ENCODE results near the gene ZC3H18. TPM values are rescaled to one million over a fixed set of nuclear protein-coding genes. Genes with fewer than 3 reads are reported as not detected.
A peak's percentile ranks its signal among the peaks of the same experiment; 100 is the strongest.

ZC3H18 gene
- total RNA-seq, 6 experiments from 2014 or later = 8.7 to 22.8 (median 16.4) TPM

- TF ChIP-seq POLR2A (IDR thresholded peaks at IDR 0.05) = no peak
- TF ChIP-seq, protein P1, sequence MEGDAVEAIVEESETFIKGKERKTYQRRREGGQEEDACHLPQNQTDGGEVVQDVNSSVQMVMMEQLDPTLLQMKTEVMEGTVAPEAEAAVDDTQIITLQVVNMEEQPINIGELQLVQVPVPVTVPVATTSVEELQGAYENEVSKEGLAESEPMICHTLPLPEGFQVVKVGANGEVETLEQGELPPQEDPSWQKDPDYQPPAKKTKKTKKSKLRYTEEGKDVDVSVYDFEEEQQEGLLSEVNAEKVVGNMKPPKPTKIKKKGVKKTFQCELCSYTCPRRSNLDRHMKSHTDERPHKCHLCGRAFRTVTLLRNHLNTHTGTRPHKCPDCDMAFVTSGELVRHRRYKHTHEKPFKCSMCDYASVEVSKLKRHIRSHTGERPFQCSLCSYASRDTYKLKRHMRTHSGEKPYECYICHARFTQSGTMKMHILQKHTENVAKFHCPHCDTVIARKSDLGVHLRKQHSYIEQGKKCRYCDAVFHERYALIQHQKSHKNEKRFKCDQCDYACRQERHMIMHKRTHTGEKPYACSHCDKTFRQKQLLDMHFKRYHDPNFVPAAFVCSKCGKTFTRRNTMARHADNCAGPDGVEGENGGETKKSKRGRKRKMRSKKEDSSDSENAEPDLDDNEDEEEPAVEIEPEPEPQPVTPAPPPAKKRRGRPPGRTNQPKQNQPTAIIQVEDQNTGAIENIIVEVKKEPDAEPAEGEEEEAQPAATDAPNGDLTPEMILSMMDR (IDR thresholded peaks at IDR 0.05) = no peak
- ATAC-seq (no peak), DNase-seq (peak in 1 of 3 donors; percentile 19)
- intact Hi-C loops (cut with DNase I) = no loop called here
- Histone ChIP-seq H3K27me3 (no peaks in the 10 kb centered on the region), H3K27ac (no peak overlapping the region), H3K36me3 (no peaks in the 10 kb centered on the region), H3K4me1 (peaks cover 0 to 12% (median 0%) of the 10 kb centered on the region in 4 donors), H3K9me3 (no peaks in the 10 kb centered on the region), H3K4me3 (no peak overlapping the region)
- WGBS (ENCODE audit: insufficient coverage, low coverage, low lambda C conversion rate, missing lambda C conversion rate) = 49% methylated on average over 2 of the region's 18 CpGs
Measured at GRCh38 chr16:88524274-88524972, 45.8 kb upstream of the ZC3H18 start.

- peak in 1 of 3 donors; percentile 42 for DNase-seq
- no peaks in the 10 kb centered on the region for H3K27me3 ChIP-seq
Measured at GRCh38 chr16:88524973-88525662, 45.1 kb upstream of the ZC3H18 start.

DNA sequence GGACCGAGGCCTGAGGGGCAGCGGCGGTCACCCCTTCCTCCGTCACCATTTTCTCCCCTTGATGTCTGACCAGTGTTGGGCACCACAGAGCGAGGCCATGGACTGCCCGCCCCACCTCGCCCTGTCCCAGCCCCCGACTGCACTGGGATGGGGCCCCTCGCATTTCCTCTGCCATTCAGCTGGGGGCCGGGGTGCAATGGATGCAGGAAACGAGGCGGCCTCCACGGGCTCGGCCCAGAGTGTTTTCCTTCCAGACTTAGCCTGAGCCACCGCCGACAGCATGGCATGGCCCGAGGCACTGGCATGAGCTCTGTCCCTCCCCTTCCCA is 44.6 kb upstream of the ZC3H18 start:
- Histone ChIP-seq H3K4me1 (peaks cover 0 to 12% (median 0%) of the 10 kb centered on the region in 4 donors), H3K4me3 (no peak overlapping the region), H3K9me3 (no peaks in the 10 kb centered on the region), H3K36me3 (no peaks in the 10 kb centered on the region), H3K27me3 (no peaks in the 10 kb centered on the region), H3K27ac (no peak overlapping the region)
- DNase-seq (no peak), ATAC-seq (no peak)
- TF ChIP-seq, protein P1 (IDR thresholded peaks at IDR 0.05) = no peak
- TF ChIP-seq POLR2A (IDR thresholded peaks at IDR 0.05) = no peak
- intact Hi-C loops (cut with DNase I) = loop anchor here in 1 of 2 donors (5.0 kb wide), 1 partner anchor 83 kb away; no protein-coding TSS in a partner anchor
- 0% methylated on average over 1 of the region's 17 CpGs for WGBS (ENCODE audit: insufficient coverage, low coverage, low lambda C conversion rate, missing lambda C conversion rate)

More at GRCh38 chr16:88524973-88525662, 45.1 kb upstream of the ZC3H18 start:
- Histone ChIP-seq H3K27ac (no peak overlapping the region), H3K36me3 (no peaks in the 10 kb centered on the region), H3K4me1 (peaks cover 0 to 12% (median 0%) of the 10 kb centered on the region in 4 donors), H3K4me3 (no peak overlapping the region), H3K9me3 (no peaks in the 10 kb centered on the region)
- WGBS (ENCODE audit: insufficient coverage, low coverage, low lambda C conversion rate, missing lambda C conversion rate) = 14% methylated on average over 4 of the region's 18 CpGs
- TF ChIP-seq, protein P1 (IDR thresholded peaks at IDR 0.05) = no peak
- TF ChIP-seq POLR2A (IDR thresholded peaks at IDR 0.05) = no peak
- intact Hi-C loops (cut with DNase I) = loop anchor here in 1 of 2 donors (5.0 kb wide), 1 partner anchor 83 kb away; no protein-coding TSS in a partner anchor
- ATAC-seq = peak; percentile 31 to 36 (median 32)

GRCh38 chr16:88526008-88526905 is 43.9 kb upstream of the ZC3H18 start:
- intact Hi-C loops (cut with DNase I) = loop anchor here in 1 of 2 donors (5.0 kb wide), 1 partner anchor 84 kb away; no protein-coding TSS in a partner anchor
- TF ChIP-seq POLR2A (IDR thresholded peaks at IDR 0.05) = no peak
- TF ChIP-seq, protein P1 (IDR thresholded peaks at IDR 0.05) = no peak
- DNase-seq (peak in 1 of 3 donors; percentile 24), ATAC-seq (peak in 1 of 4 donors; percentile 2)
- Histone ChIP-seq H3K9me3 (no peaks in the 10 kb centered on the region), H3K36me3 (no peaks in the 10 kb centered on the region), H3K27ac (no peak overlapping the region), H3K4me3 (no peak overlapping the region), H3K27me3 (no peaks in the 10 kb centered on the region), H3K4me1 (peaks cover 0 to 12% (median 0%) of the 10 kb centered on the region in 4 donors)
- 71% methylated on average over 4 of the region's 29 CpGs for WGBS (ENCODE audit: insufficient coverage, low coverage, low lambda C conversion rate, missing lambda C conversion rate)

Data from right lobe of liver (tissue), 6 donors.